Endodermal cell (in vitro differentiated cells): ENCODE measurements around the gene SLC25A48. TPM values are rescaled to one million over a fixed set of nuclear protein-coding genes. Genes with fewer than 3 reads are reported as not detected.

Source experiments
- DNase-seq: peaks from one replicate; pipeline ENCODE4 v3.0.0-alpha.2; 2017
- H3K27ac ChIP-seq: 2 replicates; pipeline ENCODE4 v1.5.1; 2013; ENCODE audit warnings: mild to moderate bottlenecking, low read depth, low read length, moderate library complexity
- H3K27me3 ChIP-seq: 2 replicates; pipeline ENCODE4 v1.6.1; 2013; ENCODE audit warnings: mild to moderate bottlenecking, low read length, moderate library complexity; ENCODE audit not compliant: insufficient read depth, control insufficient read depth, poor library complexity, severe bottlenecking
- H3K36me3 ChIP-seq: 2 replicates; pipeline ENCODE4 v1.7.0; 2013; ENCODE audit warnings: mild to moderate bottlenecking, low read length, moderate library complexity; ENCODE audit not compliant: control insufficient read depth, insufficient read depth
- H3K4me1 ChIP-seq: one replicate; pipeline ENCODE4 v1.7.0; 2013; ENCODE audit warnings: low read length; ENCODE audit not compliant: control insufficient read depth, insufficient read depth
- H3K4me3 ChIP-seq: 2 replicates; pipeline ENCODE4 v1.5.1; 2013; ENCODE audit warnings: mild to moderate bottlenecking, low read length, moderate library complexity
- H3K9ac ChIP-seq: 2 replicates; pipeline ENCODE4 v1.6.1; 2013; ENCODE audit warnings: mild to moderate bottlenecking, low read length, moderate library complexity; ENCODE audit not compliant: poor library complexity, severe bottlenecking; ENCODE audit errors: extremely low read depth
- H3K9me3 ChIP-seq: 2 replicates; pipeline ENCODE4 v1.6.1; 2013; ENCODE audit warnings: mild to moderate bottlenecking, low read length, moderate library complexity; ENCODE audit not compliant: control insufficient read depth
- H3K27ac Mint-ChIP-seq: 2 replicates; pipeline ENCODE4 v1.8.0; 2020; ENCODE audit warnings: mixed read lengths
- H3K27me3 Mint-ChIP-seq: 2 replicates; pipeline ENCODE4 v1.8.0; 2021; ENCODE audit warnings: mild to moderate bottlenecking, mixed read lengths; ENCODE audit not compliant: insufficient read depth
- H3K36me3 Mint-ChIP-seq: 2 replicates; pipeline ENCODE4 v1.8.0; 2020; ENCODE audit warnings: low read depth, mixed read lengths
- H3K4me1 Mint-ChIP-seq: 2 replicates; pipeline ENCODE4 v1.8.0; 2020; ENCODE audit warnings: mixed read lengths
- H3K4me3 Mint-ChIP-seq: 2 replicates; pipeline ENCODE4 v1.8.0; 2020; ENCODE audit warnings: mild to moderate bottlenecking, moderate library complexity, mixed read lengths
- H3K9me3 Mint-ChIP-seq: 2 replicates; pipeline ENCODE4 v1.8.0; 2020; ENCODE audit warnings: mild to moderate bottlenecking, mixed read lengths
- WGBS, 2 experiments: methylation state at CpG; one replicate each; pipeline versions ENCODE4 v1.1.5 to v1.1.7; 2013; ENCODE audit warnings: missing lambda C conversion rate in 2 of 2, mixed read lengths in 1 of 2; ENCODE audit not compliant: insufficient coverage in 1 of 2, insufficient read length in 1 of 2; 5-methylcytosine and 5-hydroxymethylcytosine counted together
- total RNA-seq, 2 donors: library from RNA; stranded (reverse); fragmentation: NEBNext Ultra II Directional in 1 of 2; extraction: Animal tissue kit (Norgen Biotek cat#: 25700) in 1 of 2; gene quantifications; 2 replicates in 1 of 2; 3 replicates in 1 of 2; pipeline ENCODE4 v1.2.1, GENCODE V29; 2021
- TF ChIP-seq, protein P1 (sequence below): fragments of 200-600 bp; sonication (generic); conservative IDR thresholded peaks from 2 replicates; pipeline ENCODE4 v1.5.0; 2021; ENCODE audit warnings: antibody characterized with exemption, mild to moderate bottlenecking

SLC25A48 gene
- total RNA-seq, 2 donors from 2014 or later = 2.5 to 5.9 TPM

DNA sequence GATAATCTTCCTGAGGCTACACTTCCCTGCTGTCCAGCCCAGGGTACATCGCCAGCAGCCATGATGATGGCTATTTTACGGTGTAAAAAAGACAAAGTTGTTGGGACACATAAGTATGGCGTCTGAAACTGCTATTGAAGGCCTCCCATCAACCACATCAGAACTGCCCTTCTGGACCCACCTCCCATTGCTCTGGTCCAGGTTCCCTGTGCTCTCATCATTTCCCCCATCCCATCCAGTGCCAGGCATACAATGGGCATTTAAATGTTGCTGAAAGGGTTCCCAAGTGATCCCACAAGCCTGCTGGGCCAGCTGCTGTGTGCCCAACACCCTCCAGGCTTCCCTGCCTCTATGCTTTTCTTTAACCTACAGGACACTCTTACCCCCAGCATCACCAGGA is 50.6 kb downstream of the SLC25A48 start:
- WGBS, 2 experiments = 94 to 98% methylated on average over 3 of the region's 3 CpGs
- Histone ChIP-seq H3K36me3 (no peaks in the 10 kb centered on the region), H3K9ac (no peak overlapping the region), H3K27ac (no peak overlapping the region), H3K9me3 (no peaks in the 10 kb centered on the region), H3K27me3 (no peaks in the 10 kb centered on the region), H3K4me1 (peaks cover 2% of the 10 kb centered on the region), H3K4me3 (no peak overlapping the region)
- no peaks in the 10 kb centered on the region for H3K36me3 Mint-ChIP-seq
- TF ChIP-seq, protein P1, sequence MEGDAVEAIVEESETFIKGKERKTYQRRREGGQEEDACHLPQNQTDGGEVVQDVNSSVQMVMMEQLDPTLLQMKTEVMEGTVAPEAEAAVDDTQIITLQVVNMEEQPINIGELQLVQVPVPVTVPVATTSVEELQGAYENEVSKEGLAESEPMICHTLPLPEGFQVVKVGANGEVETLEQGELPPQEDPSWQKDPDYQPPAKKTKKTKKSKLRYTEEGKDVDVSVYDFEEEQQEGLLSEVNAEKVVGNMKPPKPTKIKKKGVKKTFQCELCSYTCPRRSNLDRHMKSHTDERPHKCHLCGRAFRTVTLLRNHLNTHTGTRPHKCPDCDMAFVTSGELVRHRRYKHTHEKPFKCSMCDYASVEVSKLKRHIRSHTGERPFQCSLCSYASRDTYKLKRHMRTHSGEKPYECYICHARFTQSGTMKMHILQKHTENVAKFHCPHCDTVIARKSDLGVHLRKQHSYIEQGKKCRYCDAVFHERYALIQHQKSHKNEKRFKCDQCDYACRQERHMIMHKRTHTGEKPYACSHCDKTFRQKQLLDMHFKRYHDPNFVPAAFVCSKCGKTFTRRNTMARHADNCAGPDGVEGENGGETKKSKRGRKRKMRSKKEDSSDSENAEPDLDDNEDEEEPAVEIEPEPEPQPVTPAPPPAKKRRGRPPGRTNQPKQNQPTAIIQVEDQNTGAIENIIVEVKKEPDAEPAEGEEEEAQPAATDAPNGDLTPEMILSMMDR = no peak
- H3K27ac Mint-ChIP-seq = no peak overlapping the region
- no peak overlapping the region for H3K4me3 Mint-ChIP-seq
- no peaks in the 10 kb centered on the region for H3K9me3 Mint-ChIP-seq
- no peak for DNase-seq
- H3K27me3 Mint-ChIP-seq = peaks cover 31% of the 10 kb centered on the region
- peaks cover 11% of the 10 kb centered on the region for H3K4me1 Mint-ChIP-seq

DNA sequence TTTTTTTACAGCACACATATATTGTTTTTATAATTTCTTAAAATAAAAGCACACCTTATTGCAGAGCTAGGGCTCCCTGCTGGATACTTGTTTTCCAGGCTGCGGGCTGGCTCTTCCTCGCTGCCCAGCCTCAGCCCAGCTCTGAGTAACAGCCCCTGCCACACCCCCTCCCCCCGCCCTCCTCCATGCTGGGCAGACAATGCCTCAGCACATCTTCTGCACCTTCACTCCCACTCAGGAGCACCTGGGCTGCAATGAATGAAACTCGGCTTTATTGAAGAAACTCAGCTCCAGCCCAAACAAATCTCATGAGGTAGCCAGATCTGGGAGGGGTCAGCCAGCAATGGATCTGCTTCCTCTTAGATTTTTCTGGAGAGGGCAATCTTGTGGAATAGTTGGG is 51.7 kb downstream of the SLC25A48 start:
- 49 to 52% methylated on average over 2 to 4 of the region's 4 CpGs for WGBS, 2 experiments
- Mint-ChIP-seq H3K4me1 (peaks cover 4% of the 10 kb centered on the region), H3K27ac (no peak overlapping the region), H3K9me3 (no peaks in the 10 kb centered on the region), H3K27me3 (peaks cover 32% of the 10 kb centered on the region), H3K36me3 (no peaks in the 10 kb centered on the region), H3K4me3 (no peak overlapping the region)
- H3K9ac ChIP-seq = no peak overlapping the region
- peak; percentile 63 for DNase-seq
- TF ChIP-seq, protein P1 = no peak
- peaks cover 2% of the 10 kb centered on the region for H3K4me1 ChIP-seq
- H3K27me3 ChIP-seq = no peaks in the 10 kb centered on the region
- H3K36me3 ChIP-seq = no peaks in the 10 kb centered on the region
- no peaks in the 10 kb centered on the region for H3K9me3 ChIP-seq
- H3K4me3 ChIP-seq = no peak overlapping the region
- H3K27ac ChIP-seq = no peak overlapping the region

DNA sequence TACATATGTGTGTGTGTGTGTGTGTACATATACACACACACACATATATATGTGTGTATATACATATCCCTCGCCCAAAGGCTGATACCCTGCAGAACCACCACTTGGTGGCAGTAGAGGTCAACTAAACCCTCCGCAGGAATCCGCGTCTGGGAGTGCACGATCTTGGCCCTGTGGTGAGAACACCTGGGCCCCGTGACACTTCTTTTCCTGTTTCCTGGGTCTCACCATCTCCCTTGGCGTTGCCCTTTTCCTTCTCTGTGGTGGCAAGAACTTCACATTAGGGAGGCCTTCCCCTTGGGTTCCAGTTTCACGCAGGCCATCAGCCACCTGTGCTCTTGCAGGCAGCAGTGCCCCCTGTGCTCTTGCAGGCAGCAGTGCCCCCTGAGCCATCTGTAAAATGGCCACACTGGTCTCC is 53.0 kb downstream of the SLC25A48 start:
- Mint-ChIP-seq H3K36me3 (no peaks in the 10 kb centered on the region), H3K9me3 (no peaks in the 10 kb centered on the region), H3K27me3 (peaks cover 32% of the 10 kb centered on the region), H3K27ac (no peak overlapping the region), H3K4me1 (peaks cover 6% of the 10 kb centered on the region), H3K4me3 (no peak overlapping the region)
- Histone ChIP-seq H3K27me3 (no peaks in the 10 kb centered on the region), H3K9me3 (no peaks in the 10 kb centered on the region), H3K4me1 (peaks cover 2% of the 10 kb centered on the region), H3K9ac (no peak overlapping the region), H3K4me3 (no peak overlapping the region), H3K36me3 (no peaks in the 10 kb centered on the region), H3K27ac (no peak overlapping the region)
- TF ChIP-seq, protein P1 = peak; percentile 95
- peak; percentile 90 for DNase-seq
- 11% methylated on average over 6 to 8 of the region's 8 CpGs for WGBS, 2 experiments
